ENCODE measurements around the gene BTNL8. TPM values are rescaled to one million over a fixed set of nuclear protein-coding genes. Genes with fewer than 3 reads are reported as not detected.

Gene BTNL8
- total and polyA plus RNA-seq, 2 of the 13 experiments (the other 11 are each of a cell fraction or from before 2014, with no cell fraction given): not detected

DNA sequence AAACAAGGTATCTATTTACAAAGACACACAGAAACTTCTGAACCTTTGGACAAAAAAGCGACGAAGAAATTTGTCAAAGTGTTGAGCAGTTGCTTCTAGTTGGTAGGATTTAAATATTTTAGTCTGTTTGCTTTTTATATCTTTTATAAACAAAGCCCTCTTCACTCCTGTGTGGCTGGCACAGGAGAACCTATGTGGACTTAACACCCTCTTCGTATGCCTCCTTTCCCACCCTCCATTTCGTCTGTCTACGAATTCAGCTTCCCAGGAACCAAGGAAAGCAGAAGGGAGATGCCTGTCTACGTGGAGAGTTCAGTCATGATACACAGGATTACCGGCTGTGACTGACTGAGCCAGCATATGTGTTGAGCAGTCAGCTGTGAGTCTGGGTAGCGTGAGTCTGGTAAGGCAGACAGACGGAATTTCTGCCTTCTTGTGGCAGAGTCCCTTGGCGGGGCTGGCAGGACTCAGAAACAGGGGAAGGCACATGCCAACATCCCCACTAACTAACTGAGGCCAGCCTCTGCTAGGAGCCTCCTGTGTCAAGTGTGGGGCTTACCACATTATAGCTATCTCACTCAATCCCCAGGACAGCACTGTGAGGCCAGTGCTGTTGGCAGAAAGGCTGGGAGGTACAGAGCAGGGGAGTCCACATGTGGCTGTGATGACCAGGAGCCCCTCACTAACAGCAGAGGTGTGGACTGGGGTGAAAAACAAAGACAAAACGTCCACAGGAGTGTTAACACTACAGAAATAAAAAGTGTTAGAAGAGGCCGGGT lies 24.0 kb upstream of the BTNL8 start:
- Histone ChIP-seq H3K4me2 (ENCODE audit: low read depth, low read length) (no peak overlapping the region), H3K9me3 (ENCODE audit: low read length) (no peaks in the 10 kb centered on the region), H3K36me3 (replicated peaks in 1 of 2; ENCODE audit: control insufficient read depth in 1 of 2, insufficient read depth in 2 of 2, low read length in 2 of 2) (no peaks in the 10 kb centered on the region), H3K4me1 (ENCODE audit: insufficient read depth, low read length) (no peaks in the 10 kb centered on the region), H4K20me1 (ENCODE audit: insufficient read depth, low read length) (no peaks in the 10 kb centered on the region), H3K27ac (ENCODE audit: extremely low read length, insufficient read depth, low read length) (no peak overlapping the region), H3K4me3 (replicated peaks in 1 of 3; ENCODE audit: insufficient read depth in 1 of 3, low read depth in 2 of 3, low read length in 3 of 3) (no peak overlapping the region), H2AFZ (ENCODE audit: low read length) (no peak overlapping the region), H3K9ac (ENCODE audit: insufficient read depth, low read depth, low read length) (no peak overlapping the region), H3K79me2 (ENCODE audit: insufficient read depth, low read length) (no peaks in the 10 kb centered on the region), H3K27me3 (ENCODE audit: control insufficient read depth in 1 of 2, insufficient read depth in 2 of 2, low read length in 2 of 2) (0 out of 5 replicates have a peak, but pooled peaks cover 0 to 8% of the 10 kb centered on the region in 2 experiments)
- BruUV-seq (replicated peaks): no TSS peak
- DNase-seq (ENCODE audit: low spot score): no peak
- 21% methylated on average over 11 of the region's 12 CpGs for WGBS (ENCODE audit: low lambda C conversion rate)
- intact Hi-C loops (cut with micrococcal nuclease; ENCODE audit: unreplicated experiment) (no loop called here), in situ Hi-C loops (cut with HindIII; ENCODE audit: extremely low pct_ligation_motif_present, low pct_unique_long_range_greater_than_20kb) (loop anchor here (5.0 kb wide), 1 partner anchor 282 kb away; no protein-coding TSS in a partner anchor)
- no peak for ATAC-seq
- TF ChIP-seq ZNF577 (CRISPR knock-in tag; IDR thresholded peaks at IDR 0.05; ENCODE audit: borderline replicate concordance, low read depth) (no peak), NFYB (CRISPR knock-in tag; IDR thresholded peaks at IDR 0.05) (no peak), ZNF546 (CRISPR knock-in tag; conservative IDR thresholded peaks at IDR 0.05) (no peak), ZKSCAN8 (CRISPR knock-in tag; IDR thresholded peaks at IDR 0.05; ENCODE audit: borderline replicate concordance) (no peak), BCL6 (CRISPR knock-in tag; IDR thresholded peaks at IDR 0.05) (no peak), ZNF720 (CRISPR knock-in tag; IDR thresholded peaks at IDR 0.05) (no peak), FOXP1 (IDR thresholded peaks at IDR 0.05) (no peak), FOXP1 (CRISPR knock-in tag; IDR thresholded peaks at IDR 0.05) (no peak), SRY (CRISPR knock-in tag; IDR thresholded peaks at IDR 0.05) (no peak), FLYWCH1 (CRISPR knock-in tag; IDR thresholded peaks at IDR 0.05) (no peak), GATAD1 (CRISPR knock-in tag; IDR thresholded peaks at IDR 0.05) (no peak), HNRNPK (IDR thresholded peaks at IDR 0.05; ENCODE audit: low read depth, low read length, poor library complexity, severe bottlenecking) (no peak)
- TF ChIP-seq, protein P1, sequence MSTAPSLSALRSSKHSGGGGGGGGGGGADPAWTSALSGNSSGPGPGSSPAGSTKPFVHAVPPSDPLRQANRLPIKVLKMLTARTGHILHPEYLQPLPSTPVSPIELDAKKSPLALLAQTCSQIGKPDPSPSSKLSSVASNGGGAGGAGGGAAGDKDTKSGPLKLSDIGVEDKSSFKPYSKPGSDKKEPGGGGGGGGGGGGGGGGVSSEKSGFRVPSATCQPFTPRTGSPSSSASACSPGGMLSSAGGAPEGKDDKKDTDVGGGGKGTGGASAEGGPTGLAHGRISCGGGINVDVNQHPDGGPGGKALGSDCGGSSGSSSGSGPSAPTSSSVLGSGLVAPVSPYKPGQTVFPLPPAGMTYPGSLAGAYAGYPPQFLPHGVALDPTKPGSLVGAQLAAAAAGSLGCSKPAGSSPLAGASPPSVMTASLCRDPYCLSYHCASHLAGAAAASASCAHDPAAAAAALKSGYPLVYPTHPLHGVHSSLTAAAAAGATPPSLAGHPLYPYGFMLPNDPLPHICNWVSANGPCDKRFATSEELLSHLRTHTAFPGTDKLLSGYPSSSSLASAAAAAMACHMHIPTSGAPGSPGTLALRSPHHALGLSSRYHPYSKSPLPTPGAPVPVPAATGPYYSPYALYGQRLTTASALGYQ (CRISPR knock-in tag; IDR thresholded peaks at IDR 0.05): no peak
- TF ChIP-seq, protein P2, sequence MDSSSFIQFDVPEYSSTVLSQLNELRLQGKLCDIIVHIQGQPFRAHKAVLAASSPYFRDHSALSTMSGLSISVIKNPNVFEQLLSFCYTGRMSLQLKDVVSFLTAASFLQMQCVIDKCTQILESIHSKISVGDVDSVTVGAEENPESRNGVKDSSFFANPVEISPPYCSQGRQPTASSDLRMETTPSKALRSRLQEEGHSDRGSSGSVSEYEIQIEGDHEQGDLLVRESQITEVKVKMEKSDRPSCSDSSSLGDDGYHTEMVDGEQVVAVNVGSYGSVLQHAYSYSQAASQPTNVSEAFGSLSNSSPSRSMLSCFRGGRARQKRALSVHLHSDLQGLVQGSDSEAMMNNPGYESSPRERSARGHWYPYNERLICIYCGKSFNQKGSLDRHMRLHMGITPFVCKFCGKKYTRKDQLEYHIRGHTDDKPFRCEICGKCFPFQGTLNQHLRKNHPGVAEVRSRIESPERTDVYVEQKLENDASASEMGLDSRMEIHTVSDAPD (CRISPR knock-in tag; IDR thresholded peaks at IDR 0.05): no peak
- TF ChIP-seq, protein P3, sequence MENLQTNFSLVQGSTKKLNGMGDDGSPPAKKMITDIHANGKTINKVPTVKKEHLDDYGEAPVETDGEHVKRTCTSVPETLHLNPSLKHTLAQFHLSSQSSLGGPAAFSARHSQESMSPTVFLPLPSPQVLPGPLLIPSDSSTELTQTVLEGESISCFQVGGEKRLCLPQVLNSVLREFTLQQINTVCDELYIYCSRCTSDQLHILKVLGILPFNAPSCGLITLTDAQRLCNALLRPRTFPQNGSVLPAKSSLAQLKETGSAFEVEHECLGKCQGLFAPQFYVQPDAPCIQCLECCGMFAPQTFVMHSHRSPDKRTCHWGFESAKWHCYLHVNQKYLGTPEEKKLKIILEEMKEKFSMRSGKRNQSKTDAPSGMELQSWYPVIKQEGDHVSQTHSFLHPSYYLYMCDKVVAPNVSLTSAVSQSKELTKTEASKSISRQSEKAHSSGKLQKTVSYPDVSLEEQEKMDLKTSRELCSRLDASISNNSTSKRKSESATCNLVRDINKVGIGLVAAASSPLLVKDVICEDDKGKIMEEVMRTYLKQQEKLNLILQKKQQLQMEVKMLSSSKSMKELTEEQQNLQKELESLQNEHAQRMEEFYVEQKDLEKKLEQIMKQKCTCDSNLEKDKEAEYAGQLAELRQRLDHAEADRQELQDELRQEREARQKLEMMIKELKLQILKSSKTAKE (CRISPR knock-in tag; IDR thresholded peaks at IDR 0.05; ENCODE audit: borderline replicate concordance): no peak
- POLR2A ChIA-PET: no interaction called here
- CTCF ChIA-PET (ENCODE audit: low intra/inter-chr PET ratio, low total read pairs): no interaction called here
- FAIRE-seq: no peak

Measured in HepG2 (cell line).